ENCODE results near the gene TMED10. TPM values are rescaled to one million over a fixed set of nuclear protein-coding genes. Genes with fewer than 3 reads are reported as not detected.
A peak's percentile ranks its signal among the peaks of the same experiment; 100 is the strongest.

Gene TMED10
- total and polyA plus RNA-seq, 2 of the 13 experiments (the other 11 are each of a cell fraction or from before 2014, with no cell fraction given), result 311 to 377 TPM

GRCh38 chr14:75196468-75196867 is 20.1 kb upstream of the TMED10 start:
- in situ Hi-C loops (cut with HindIII; ENCODE audit: extremely low pct_ligation_motif_present, low pct_unique_long_range_greater_than_20kb), result no loop called here
- TF ChIP-seq ZSCAN31 (CRISPR knock-in tag; IDR thresholded peaks at IDR 0.05; ENCODE audit: low read depth), result no peak
- peak in 1 of 2 experiments; percentile 53; a peak in 1 of 4 replicates for TF ChIP-seq ATF4 (CRISPR knock-in tag; IDR thresholded peaks at IDR 0.05)
- TF ChIP-seq SP4 (CRISPR knock-in tag; IDR thresholded peaks at IDR 0.05), result 0 out of 2 replicates have a peak, but pooled peaks have one; percentile 34
- peak; percentile 59; the same call in 1 of the 2 replicates for TF ChIP-seq MEF2D (CRISPR knock-in tag; IDR thresholded peaks at IDR 0.05)
- TF ChIP-seq SIX4 (CRISPR knock-in tag; IDR thresholded peaks at IDR 0.05), result peak; percentile 86
- peak; percentile 65; the same call in 1 of the 2 replicates for TF ChIP-seq HMGXB3 (CRISPR knock-in tag; IDR thresholded peaks at IDR 0.05; ENCODE audit: borderline replicate concordance)
- 0 out of 2 replicates have a peak, but pooled peaks have one; percentile 44 for TF ChIP-seq ZNF138 (CRISPR knock-in tag; IDR thresholded peaks at IDR 0.05; ENCODE audit: low read depth)
- 0 out of 2 replicates have a peak, but pooled peaks have one; percentile 54 for TF ChIP-seq ZNF580 (CRISPR knock-in tag; IDR thresholded peaks at IDR 0.05; ENCODE audit: borderline replicate concordance, low read depth)
- TF ChIP-seq ZHX1 (CRISPR knock-in tag; IDR thresholded peaks at IDR 0.05; ENCODE audit: low read depth), result no peak
- no peak for TF ChIP-seq HCFC1 (IDR thresholded peaks at IDR 0.05; ENCODE audit: low read depth, low read length)
- TF ChIP-seq ZFP36L1 (CRISPR knock-in tag; IDR thresholded peaks at IDR 0.05), result no peak
- TF ChIP-seq ATF7-NPFF (CRISPR knock-in tag; IDR thresholded peaks at IDR 0.05; ENCODE audit: low read depth), result peak; percentile 56; the same call in 1 of the 2 replicates
- TF ChIP-seq TBX3 (IDR thresholded peaks at IDR 0.05; ENCODE audit: borderline replicate concordance), result peak; percentile 99
- TF ChIP-seq MED1 (CRISPR knock-in tag; IDR thresholded peaks at IDR 0.05), result peak; percentile 85

More at GRCh38 chr14:75196468-75196867, 20.1 kb upstream of the TMED10 start:
- Histone ChIP-seq H2AFZ (ENCODE audit: low read length) (no peak overlapping the region), H3K9me3 (ENCODE audit: low read length) (no peaks in the 10 kb centered on the region), H3K4me3 (replicated peaks in 1 of 3; ENCODE audit: insufficient read depth in 1 of 3, low read depth in 2 of 3, low read length in 3 of 3) (no peak overlapping the region; a peak in 1 of 6 replicates), H3K36me3 (replicated peaks in 1 of 2; ENCODE audit: control insufficient read depth in 1 of 2, insufficient read depth in 2 of 2, low read length in 2 of 2) (no peaks in the 10 kb centered on the region), H3K27me3 (ENCODE audit: control insufficient read depth in 1 of 2, insufficient read depth in 2 of 2, low read length in 2 of 2) (peaks cover 7 to 63% of the 10 kb centered on the region in 2 experiments), H3K27ac (ENCODE audit: extremely low read length, insufficient read depth, low read length) (no peak overlapping the region), H4K20me1 (ENCODE audit: insufficient read depth, low read length) (0 out of 2 replicates have a peak, but pooled peaks cover 12% of the 10 kb centered on the region), H3K4me1 (ENCODE audit: insufficient read depth, low read length) (peaks cover 41% of the 10 kb centered on the region), H3K4me2 (ENCODE audit: low read depth, low read length) (peak overlapping the region; percentile 25), H3K79me2 (ENCODE audit: insufficient read depth, low read length) (no peaks in the 10 kb centered on the region), H3K9ac (ENCODE audit: insufficient read depth, low read depth, low read length) (no peak overlapping the region)
- FAIRE-seq (peak; percentile 74), DNase-seq (ENCODE audit: low spot score) (peak; percentile 84), ATAC-seq (peak; percentile 97)
- no TSS peak for BruUV-seq (replicated peaks)
- 0% methylated on average over 4 of the region's 4 CpGs for WGBS (ENCODE audit: low lambda C conversion rate)
- ChIA-PET CTCF (ENCODE audit: low intra/inter-chr PET ratio, low total read pairs) (no interaction called here), POLR2A (interaction anchor here (0.9 kb wide), 1 partner anchor 14 kb away, joined by 3 read pairs; no protein-coding TSS in a partner anchor)
- intact Hi-C loops (cut with micrococcal nuclease; ENCODE audit: unreplicated experiment), result no loop called here
